NCI-H524 treated with DMSO at 0.1 percent for 48 hours (cell line): ENCODE measurements around the gene BEND5.

Experiments used
- DNase-seq: peaks from one replicate; lab custom pipeline; 2025; lab: John Stamatoyannopoulos, UW

The BEND5 gene

GRCh38 chr1:48761986-48762385, 14.7 kb downstream of the BEND5 start:
- DNase-seq = no peak

DNA sequence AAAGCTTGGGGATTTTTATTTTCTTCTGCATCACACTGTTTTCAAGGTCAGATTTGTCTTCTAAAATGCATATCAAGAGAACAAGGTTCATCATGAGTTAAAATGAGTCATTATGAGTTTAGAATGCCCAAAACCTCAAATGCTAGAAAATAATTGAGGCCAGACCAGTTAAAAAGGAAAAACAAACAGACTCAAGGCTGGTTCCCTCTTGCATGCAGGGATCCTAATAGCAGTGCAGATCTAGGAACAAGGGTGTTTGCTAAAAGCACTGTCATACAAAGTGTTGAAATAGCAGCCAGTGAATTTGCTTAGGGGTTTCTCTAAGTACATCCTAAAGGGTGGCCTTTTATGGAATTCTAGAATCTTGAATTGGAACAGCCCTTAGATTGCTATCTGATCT, 15.3 kb downstream of the BEND5 start:
- DNase-seq = no peak

GRCh38 chr1:48760857-48761256, 15.8 kb downstream of the BEND5 start:
- no peak for DNase-seq

GRCh38 chr1:48758976-48759375, 17.7 kb downstream of the BEND5 start:
- no peak for DNase-seq

DNA sequence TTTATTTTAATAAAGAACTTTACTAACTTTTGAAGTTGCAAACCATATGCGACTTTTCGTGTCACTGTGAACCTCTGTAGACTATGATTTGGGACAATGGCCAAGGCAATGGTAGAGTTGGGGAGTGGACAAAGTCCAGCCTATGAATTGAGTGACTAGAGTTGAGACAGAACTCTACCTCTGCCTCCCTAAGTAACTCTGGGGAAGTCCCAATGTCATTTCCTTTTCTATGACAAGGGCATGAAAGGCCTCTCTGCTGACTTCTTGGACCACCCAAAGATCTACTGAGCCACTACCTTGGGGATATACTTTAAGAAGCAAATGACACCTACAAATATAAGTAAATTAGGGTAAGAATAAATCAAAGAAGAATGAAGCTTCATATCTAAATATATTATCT, 19.3 kb downstream of the BEND5 start:
- DNase-seq = no peak

DNA sequence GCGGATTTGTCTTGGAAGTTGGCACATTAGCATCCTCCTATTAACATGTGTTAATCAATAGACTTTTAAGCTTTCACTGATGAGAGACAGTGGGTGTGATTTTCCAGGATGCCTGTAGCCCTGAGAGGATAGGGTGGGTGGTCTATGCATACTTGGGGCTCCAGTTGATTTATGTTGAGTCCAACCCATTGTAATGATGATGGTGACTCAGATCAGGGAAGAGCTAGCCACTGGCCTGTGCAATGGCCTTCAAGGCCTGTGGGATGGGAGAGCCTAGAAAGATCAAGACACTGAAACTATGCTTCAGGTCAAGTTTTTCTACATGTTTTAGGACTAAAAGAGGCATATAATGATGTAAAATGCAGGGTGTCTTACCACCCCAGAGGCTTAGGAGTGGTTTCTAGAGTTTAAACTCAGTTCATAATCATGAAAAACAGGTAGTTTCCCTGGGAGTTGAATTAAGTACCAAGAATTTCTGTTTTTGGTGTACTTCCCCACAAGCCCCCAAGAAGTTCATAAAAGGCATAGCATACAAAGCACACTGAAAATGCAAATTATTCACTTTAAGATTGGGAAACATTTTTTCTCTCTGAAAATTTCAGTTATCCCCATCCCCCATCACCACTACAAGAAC, 19.9 kb downstream of the BEND5 start:
- no peak for DNase-seq

GRCh38 chr1:48753293-48753692, 23.4 kb downstream of the BEND5 start:
- no peak for DNase-seq

GRCh38 chr1:48750109-48750508, 26.6 kb downstream of the BEND5 start:
- no peak for DNase-seq

DNA sequence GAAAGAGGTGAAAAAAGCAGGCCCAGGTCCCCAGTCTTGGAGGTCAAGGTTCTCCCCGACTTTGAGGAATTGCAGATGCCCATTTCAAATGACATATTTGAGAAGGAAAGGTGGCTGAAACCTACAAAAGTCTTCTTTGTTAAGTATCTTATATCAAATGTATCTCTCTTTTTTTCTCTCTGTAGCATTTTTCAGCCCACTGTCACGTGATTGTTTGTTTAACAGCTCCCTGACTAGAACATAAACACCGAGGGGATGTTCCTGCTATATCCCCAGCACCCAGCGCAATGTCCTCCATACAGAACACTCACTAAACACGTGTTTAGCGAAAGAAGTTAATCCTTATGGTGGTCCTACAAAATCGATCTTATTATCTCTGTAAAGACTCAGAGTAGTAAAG, 27.6 kb downstream of the BEND5 start:
- DNase-seq = no peak

GRCh38 chr1:48746906-48747305, 29.8 kb downstream of the BEND5 start:
- DNase-seq = no peak

- no peak for DNase-seq
Observed at GRCh38 chr1:48744032-48744431, 32.7 kb downstream of the BEND5 start.

DNA sequence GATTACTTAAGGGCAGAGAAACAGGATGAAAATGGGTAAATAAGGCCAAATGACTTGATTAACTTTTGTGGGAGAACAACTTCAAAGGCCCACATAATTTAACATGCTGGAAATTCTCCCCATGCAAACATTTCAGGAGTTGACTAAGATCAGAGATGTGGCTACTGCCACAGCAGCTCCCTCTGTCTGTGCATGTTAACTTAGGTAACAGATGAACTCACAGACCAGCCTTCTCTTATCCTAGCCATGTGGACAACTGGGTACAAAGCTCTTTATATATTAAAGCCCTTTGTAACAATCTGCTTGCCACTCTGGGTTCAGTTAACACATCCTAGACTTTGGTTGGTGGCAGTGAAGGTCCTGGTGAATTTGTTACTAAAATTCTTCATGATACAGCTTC, 33.2 kb downstream of the BEND5 start:
- no peak for DNase-seq

GRCh38 chr1:48741380-48741779, 35.3 kb downstream of the BEND5 start:
- no peak for DNase-seq

GRCh38 chr1:48740621-48741020, 36.1 kb downstream of the BEND5 start:
- DNase-seq = no peak

DNA sequence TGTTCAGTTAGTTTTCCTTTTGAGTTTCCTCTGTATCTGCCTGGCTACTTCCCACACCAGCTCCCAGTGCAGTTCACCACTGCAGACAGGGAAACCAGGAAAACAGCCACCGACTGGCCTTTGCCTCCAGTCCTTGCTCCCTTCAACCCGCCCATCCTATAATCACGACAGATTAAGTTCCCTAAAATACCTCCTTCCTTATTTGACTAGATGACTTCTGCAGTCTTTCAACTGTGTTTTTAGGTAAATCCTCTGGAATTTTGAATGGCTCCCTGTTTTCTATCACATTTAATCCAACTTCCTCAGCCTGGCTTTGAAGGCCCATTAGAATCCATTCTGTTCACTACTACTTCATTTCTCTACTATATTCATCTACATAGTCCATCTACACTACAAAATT, 37.6 kb downstream of the BEND5 start:
- no peak for DNase-seq

- DNase-seq = no peak
Observed at GRCh38 chr1:48738356-48738755, 38.3 kb downstream of the BEND5 start.

DNA sequence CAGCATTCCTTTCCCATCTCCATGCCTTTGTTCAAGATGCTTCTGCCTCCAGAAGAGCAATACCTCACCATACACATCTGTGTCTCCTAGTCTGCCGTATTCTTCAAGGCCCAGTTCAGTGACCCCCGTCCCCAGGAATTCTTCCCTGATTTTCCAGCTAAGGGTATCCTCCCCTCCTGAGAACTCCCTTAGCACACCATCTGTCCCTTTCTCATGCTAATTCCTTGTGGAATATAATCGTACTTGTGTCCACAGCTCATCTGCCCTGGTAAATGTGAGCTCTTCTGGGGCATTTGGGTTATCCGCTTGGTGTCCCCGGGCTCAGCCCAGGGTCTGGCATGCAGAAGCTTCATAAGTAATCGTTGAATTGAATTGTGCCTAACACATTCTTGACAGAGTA, 40.9 kb downstream of the BEND5 start:
- DNase-seq = peak; percentile 28

DNA sequence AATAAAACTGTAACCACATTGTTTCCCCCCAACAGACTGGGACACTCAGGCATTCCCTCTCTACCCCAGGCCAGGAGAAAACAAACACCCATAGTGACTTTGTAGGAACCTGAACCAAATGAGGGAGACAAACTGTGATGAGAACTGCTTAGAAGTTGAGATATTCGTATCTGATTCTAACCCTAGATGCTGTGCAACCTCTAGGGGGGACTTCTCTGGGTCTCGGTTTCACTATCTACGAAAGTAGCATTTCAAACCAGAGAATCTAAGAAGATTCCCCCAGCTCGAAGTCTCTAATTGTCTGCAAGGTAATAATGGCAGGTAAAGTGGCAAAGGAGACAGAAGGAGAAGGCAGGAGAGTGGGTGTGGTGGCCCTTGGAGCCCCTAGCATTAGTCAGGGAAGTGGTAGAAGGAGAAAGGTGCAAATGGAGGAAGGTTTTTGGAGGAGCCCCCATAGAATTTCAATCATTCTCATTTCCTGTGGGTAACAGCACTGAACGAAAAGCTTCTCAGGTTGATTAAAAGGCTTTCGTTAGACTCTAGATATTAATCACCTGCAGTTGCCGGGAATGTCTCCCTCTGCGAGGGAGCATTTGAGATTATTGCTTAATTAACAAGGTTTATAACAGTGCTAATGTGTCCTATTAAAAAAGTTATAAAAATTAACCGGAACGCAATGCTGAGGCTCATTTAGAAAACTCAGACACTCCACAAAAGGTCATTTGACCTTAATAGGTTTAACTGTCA, 46.4 kb downstream of the BEND5 start:
- DNase-seq = no peak

DNA sequence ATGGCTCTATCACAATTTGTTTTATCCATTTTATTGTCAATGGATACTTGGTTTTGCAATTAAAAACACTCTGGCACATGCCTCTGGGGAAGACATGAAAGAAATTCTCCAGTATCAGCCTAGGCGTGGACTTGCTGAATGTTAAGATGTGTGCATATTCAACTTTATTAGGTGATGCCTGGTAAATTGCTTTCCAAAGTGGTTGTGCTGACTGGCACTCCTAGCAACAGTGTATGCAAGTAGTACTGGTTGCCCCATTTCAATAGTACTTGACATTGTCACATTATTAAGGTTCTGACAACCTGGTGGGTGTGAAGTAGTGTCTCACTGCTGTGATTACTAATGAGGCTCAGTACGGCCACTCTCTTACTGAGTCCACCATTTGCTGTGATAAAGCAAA, 48.1 kb downstream of the BEND5 start:
- DNase-seq = no peak

DNA sequence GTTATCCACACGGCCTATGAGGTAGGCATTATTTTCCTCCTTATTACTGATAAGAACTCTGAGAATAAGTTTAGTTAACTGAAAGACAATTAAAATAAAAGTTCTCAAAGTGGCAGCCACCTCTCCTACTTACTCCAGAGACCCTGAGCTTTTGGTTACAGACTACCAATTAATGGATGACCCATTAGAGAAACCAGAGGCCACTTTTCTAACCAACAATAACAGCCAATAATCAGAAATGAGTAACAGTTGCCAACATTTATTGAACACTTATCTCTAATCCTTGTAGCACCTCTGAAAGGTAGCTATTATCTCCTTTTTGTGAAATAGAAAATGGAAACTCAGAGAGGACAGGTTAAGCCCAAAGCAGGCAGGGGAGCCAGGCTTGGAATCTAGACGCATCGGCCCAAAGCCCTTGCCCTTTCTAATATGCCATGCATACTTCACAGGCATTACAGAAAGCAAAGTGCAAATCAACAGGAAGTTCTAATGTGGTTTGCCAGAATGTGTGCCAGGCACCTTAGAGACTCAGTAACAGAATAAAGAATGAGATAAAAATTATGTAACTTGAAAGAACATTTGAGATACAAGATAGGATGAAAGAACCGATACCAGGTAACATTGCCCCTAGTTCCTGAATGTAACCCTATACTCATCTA, 50.0 kb downstream of the BEND5 start:
- no peak for DNase-seq

DNA sequence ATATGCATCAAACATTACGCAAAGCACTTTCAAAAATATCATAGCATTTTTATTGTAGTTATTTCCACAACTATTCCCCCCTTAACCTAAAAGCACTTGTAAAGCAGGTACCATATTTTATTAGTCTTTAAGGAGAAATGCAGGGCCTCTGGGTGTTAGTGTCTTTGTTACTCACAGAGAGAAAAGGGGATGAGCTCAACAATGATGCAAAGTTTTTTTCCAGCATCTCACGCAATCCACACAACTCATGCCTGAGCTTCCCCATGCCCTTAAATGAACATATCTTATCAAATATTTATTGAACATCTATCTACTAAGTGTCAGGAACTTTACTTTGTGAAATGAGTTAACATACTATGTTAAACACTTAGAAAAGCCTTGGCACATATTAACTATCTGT, 50.6 kb downstream of the BEND5 start:
- no peak for DNase-seq

DNA sequence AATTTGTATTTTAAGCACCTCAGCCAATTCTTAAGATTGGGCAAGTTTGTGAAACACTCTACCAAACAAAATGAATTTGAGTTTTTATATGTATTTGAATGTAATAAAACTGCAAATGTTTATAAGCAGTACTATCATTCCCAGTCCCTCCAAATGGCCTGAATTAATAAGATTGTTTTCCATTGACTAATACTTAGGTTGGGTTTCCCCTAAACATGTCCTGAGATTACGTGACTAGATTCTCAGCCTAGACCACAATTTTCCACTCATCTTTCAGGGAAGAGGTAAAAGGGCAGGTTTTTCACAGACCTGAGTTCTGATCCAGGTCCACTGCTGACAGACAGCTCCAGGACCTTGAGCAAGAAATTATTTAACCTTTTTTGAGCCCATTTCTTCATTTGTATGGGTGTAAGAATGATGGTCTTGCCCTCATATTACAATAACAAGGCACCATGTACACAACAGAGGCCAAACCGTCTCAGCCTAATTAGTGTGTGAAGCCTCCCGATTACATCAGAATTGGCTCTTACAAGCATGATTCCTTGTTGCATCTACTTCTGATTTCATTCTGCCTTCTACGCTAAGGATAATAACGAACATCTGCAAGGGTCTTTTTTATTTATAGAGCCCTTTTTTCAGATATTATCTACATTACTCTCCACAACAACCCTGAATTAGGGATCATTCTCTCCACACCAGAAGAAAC, 51.2 kb downstream of the BEND5 start:
- no peak for DNase-seq

DNA sequence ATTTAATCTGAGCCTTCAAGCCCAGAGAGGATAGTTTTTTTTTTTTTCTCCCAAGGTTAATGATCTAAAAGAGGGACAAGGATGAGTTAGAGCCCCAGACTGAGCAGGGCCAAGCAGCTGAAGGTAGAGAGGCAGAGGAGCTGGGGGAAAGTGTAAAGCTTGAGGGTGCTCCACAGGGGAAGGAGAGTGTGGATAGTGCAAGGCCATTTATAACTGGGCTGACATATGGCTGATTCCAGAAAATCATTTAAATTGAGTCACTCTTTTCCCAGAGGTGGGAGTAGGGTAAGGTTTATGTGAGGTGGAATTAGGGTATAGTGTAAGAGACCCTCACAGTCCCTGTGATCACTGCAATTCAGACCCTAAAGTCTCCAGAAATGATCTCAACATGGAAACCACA, 55.8 kb downstream of the BEND5 start:
- DNase-seq = no peak
